Hematopoietic multipotent progenitor cell (in vitro differentiated cells): ENCODE data around the gene SDC4. TPM values are rescaled to one million over a fixed set of nuclear protein-coding genes. Genes with fewer than 3 reads are reported as not detected.

Experiments used
- DNase-seq, 3 donors: peaks; one replicate each; pipeline ENCODE4 v3.0.0-alpha.2; 2011 to 2015; ENCODE audit warnings: low read depth in 2 of 3, low spot score in 2 of 3
- total RNA-seq: library from RNA; depleted of rRNA; stranded (reverse); fragments of >200 nt; gene quantifications from one replicate; pipeline ENCODE4 v1.2.3, GENCODE V29; 2012

The SDC4 gene
- total RNA-seq, 1 donor, result 4.0 TPM

DNA sequence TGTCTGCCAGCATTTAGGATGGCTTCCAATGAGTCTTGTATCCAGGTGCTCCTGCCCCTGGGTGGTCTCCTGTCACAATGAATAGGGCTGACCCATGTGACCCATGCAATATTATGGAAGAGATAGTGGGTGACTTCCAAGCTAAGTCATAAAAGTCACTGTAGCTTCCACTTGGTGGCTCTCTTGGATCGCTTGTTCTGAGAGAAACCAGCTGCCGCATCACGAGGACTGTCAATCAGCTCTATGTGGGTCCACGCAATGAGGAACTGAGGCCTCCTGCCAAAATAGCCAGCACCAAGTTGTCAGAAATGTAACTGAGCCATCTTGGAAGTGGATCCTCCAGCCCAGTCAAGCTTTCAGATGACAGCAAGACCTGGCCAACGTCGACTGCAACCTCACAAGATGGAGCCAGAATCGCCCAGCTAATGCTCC lies 25.3 kb downstream of the SDC4 start:
- peak in 2 of 3 donors; percentile 77 to 90 for DNase-seq

- peak in 1 of 3 donors; percentile 38 for DNase-seq
These were observed 27.2 kb downstream of the SDC4 start for GRCh38 chr20:45320948-45321595.

- DNase-seq, result no peak
These were observed 29.3 kb downstream of the SDC4 start for GRCh38 chr20:45318948-45319347.

- DNase-seq, result no peak
These were observed 29.8 kb downstream of the SDC4 start for GRCh38 chr20:45318386-45318939.

- no peak for DNase-seq
These were observed 30.4 kb downstream of the SDC4 start for GRCh38 chr20:45317826-45318225.

GRCh38 chr20:45316150-45317080 lies 31.8 kb downstream of the SDC4 start:
- DNase-seq, result no peak

DNA sequence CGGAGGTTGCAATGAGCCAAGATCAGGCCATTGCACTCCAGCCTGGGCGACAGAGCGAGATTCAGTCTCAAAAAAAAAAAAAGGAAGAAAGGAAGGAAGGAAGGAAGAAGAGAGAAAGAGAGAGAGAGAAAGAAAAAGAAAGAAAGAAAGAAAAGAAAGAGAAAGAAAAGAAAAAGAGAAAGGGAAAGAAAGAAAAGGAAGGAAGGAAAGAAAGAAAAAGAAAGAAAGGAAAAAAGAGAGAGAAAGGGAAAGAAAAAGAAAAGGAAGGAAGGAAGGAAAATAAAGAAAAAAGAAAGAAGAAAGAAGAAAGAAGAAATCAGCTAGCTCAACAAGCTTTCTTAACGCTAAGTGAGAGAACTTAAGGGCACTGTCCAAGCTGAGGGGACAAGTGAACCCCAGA lies 32.6 kb downstream of the SDC4 start:
- DNase-seq, result no peak

GRCh38 chr20:45313943-45314342 lies 34.3 kb downstream of the SDC4 start:
- no peak for DNase-seq

GRCh38 chr20:45313065-45313695 lies 35.0 kb downstream of the SDC4 start:
- no peak for DNase-seq

DNA sequence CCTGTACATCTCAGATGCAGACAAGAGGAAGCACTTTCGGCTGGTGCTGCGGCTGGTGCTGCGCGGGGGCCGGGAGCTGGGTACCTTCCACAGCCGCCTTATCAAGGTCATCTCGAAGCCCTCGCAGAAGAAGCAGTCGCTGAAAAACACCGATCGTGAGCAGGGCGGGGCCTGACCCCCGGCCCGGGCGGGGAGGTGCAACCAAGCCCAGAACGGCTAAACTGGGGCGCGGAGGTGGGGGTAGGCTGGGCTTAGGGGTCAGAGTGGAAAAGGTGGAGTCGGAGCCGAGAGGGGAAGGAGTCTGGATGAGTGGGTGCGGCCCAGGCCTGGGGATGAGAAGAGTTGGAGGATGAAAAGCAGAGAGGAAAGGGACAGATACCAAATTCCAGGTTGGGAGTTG lies 36.0 kb downstream of the SDC4 start:
- no peak for DNase-seq

- DNase-seq, result peak; percentile 24 to 66 (median 60)
These were observed 36.5 kb downstream of the SDC4 start for GRCh38 chr20:45311589-45312211.

- DNase-seq, result no peak
These were observed 39.1 kb downstream of the SDC4 start for GRCh38 chr20:45309075-45309474.

GRCh38 chr20:45308117-45308778 lies 40.0 kb downstream of the SDC4 start, which contains the start of gene MATN4:
TSS of gene MATN4 (minus strand) at chr20:45308299. CDS start at chr20:45305582, 2,717 bp downstream.
- DNase-seq, result peak in 1 of 3 donors; percentile 29

DNA sequence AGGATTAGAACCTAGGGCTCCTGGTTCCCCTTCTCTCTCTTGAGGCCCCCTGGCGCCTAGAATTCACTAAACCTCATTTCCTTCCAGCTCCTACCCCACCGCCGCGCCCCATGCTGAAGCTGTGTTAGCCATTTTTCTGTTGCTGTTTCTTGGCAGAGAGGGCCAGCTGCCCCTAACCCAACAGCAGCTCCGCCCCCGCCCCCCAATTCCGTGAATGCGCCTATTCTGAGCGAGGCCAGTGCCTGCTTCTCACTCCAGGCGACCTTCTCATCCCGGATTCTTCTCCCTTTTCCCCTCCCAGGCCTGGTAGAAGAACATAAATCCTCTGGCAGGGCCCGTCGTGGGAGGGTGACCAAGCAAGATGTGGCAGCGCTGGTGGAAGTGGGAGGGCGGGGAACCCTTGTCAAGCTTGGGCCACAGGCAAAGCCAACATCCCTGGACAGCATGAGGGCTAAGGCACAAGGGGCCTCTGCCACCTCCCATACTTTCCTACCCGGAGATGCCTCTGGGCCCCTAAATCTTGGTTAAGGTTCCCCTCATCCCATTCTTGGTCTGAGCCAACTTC lies 41.1 kb downstream of the SDC4 start:
- DNase-seq, result no peak

DNA sequence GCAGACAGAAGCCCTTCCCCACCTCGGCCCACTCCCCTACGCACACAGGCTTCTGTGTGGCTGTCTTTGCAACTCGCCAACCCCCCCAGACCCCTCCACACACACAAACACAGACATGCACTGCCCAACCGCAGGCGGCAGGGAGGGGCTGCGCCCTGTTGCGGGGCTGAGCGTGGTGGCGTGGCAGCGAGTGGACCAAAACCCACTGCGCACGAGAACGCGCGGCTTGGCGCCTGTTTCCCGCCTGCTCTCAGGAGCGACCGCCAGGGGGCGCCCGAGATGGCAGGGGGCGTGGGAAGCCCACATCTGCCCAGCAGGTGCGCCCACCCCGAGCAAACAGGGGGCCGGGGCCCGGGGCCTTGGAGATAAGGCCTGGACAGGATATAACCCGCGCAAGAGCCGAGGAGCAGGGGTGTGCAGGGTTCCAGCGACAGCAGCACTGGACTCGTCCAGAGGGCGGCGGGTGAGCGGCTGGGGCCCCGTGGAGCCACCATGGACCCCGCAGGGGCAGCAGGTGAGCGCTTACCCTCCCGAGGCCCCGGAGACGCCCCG lies 41.7 kb downstream of the SDC4 start, which contains the start of gene RBPJL:
RBPJL (plus strand) TSS at position 410 of the 552 bp plus-strand sequence; CDS start at position 493, 83 bp downstream.
- peak; percentile 21 to 62 (median 41) for DNase-seq

DNA sequence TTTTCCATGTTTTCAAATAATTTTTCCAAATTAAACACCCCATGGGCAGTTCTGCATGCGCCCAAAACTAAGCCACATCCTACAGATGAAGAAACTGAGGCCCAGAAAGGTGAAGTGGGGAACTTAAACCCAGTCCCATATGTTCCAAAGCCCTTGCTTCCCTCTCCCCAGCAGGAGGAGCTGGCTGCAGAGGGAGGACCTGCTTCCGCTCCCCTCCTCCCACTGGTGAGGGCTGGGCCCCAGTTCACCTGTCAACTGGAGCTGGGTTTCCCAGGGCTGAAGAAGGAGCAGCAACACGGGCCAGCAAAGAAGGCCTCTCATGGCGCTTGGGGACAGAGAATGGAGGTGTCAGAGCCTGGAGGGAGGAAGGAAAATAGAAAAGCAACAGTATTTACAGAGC lies 43.0 kb downstream of the SDC4 start:
- DNase-seq, result no peak

DNA sequence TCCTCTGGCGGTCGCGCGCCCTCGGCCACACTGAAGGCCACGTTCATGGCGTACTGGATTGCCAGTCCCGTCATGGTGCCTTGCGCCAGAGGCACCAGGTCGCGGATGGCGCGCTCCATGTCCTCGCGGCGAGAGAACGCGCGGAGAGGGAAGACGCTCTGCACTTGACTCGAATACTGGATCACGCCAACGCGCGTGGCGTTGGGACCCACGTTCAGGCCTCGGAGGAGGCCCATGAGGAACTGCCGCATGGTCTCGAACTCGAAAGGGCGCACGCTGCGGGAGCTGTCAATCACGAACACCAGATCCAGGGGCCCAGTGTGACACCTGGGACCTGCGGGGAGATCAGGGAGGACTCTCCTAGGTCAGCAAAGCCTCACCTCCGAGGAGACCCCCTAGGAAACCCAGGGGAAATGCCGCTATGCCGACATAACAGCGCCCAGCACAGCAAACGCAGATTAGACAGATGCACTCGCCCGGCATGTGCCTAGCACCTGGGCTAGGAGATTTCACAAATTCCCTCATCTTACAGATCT lies 43.7 kb downstream of the SDC4 start:
- no peak for DNase-seq

DNA sequence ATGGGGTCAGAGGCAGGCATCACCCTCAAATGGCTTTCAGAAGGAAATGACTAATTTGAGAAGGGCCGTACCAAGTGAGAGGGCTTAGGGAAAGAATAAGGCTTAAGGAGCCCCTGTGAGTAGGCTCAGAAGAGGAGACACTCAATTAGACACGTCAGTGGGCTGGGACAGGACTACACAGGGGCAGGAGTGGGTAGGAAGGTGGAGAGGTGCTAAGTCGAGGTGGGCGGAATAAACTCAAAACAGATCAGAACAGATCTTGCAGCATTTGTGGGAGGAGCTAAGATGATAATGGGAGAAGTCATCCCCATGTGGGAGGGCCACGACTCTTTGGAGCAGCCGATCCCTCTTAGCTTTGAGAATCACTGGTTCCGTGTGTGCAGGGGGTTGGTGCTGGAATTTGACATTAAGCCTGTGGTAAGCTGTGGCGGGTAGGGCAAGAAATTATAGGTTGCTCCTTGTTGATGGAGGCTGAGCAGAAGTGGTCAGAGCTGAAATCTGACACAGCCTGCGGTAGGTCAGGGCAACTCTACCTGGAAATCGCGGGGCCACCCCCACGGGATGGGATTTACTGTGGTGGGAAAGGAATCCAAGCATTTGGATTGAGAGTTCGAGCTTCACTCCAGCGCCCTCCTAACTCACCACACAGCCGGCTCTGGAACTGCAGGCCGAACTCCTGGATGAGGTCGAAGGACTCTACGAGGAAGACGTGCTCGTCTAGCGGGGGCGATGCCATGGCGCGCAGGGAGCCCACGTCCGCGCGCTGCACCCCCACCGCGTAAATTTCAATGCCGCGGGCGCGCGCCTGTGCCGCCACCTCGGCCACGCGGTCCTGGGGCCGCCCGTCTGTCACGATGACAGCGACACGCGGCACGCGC lies 44.4 kb downstream of the SDC4 start:
- no peak for DNase-seq
